Measurements from ENCODE around the gene HSD17B2.

HSD17B2 gene

GRCh38 chr16:82083710-82084353 lies 48.8 kb downstream of the HSD17B2 start:
- no peak overlapping the region for H3K4me2 ChIP-seq (ENCODE audit: low read length)
- peaks cover 18% of the 10 kb centered on the region for H3K27me3 ChIP-seq (ENCODE audit: control insufficient read depth, low read length)
- no peaks in the 10 kb centered on the region for H3F3A ChIP-seq (ENCODE audit: control insufficient read depth, insufficient read depth)
- no peaks in the 10 kb centered on the region for H3K9me3 ChIP-seq (ENCODE audit: control insufficient read depth, insufficient read depth, low read length)
- TF ChIP-seq EZH2phosphoT487 (IDR thresholded peaks at IDR 0.05; ENCODE audit: borderline replicate concordance, low read length) (no peak), CTCF (IDR thresholded peaks at IDR 0.05; ENCODE audit: low read depth, low read length, poor library complexity, severe bottlenecking) (no peak)
- H3K9me2 ChIP-seq (replicated peaks; ENCODE audit: control insufficient read depth, low read length) = no peaks in the 10 kb centered on the region
- H3K4me1 ChIP-seq (ENCODE audit: control insufficient read depth, low read length) = no peaks in the 10 kb centered on the region
- H4K20me1 ChIP-seq (ENCODE audit: control insufficient read depth, insufficient read depth, low read depth, low read length) = no peaks in the 10 kb centered on the region
- no peak overlapping the region for H3K27ac ChIP-seq (ENCODE audit: low read depth, low read length)
- no peak overlapping the region for H3K4me3 ChIP-seq (ENCODE audit: low read length)
- H3K36me3 ChIP-seq (ENCODE audit: control insufficient read depth, low read length) = no peaks in the 10 kb centered on the region
- no peaks in the 10 kb centered on the region for H3K79me2 ChIP-seq (ENCODE audit: control insufficient read depth, low read length)

GRCh38 chr16:82085011-82085779 lies 50.1 kb downstream of the HSD17B2 start:
- Histone ChIP-seq H3K4me2 (ENCODE audit: low read length) (no peak overlapping the region), H3K9me2 (replicated peaks; ENCODE audit: control insufficient read depth, low read length) (no peaks in the 10 kb centered on the region), H3K4me1 (ENCODE audit: control insufficient read depth, low read length) (no peaks in the 10 kb centered on the region), H3K9me3 (ENCODE audit: control insufficient read depth, insufficient read depth, low read length) (no peaks in the 10 kb centered on the region), H3K36me3 (ENCODE audit: control insufficient read depth, low read length) (no peaks in the 10 kb centered on the region), H3K4me3 (ENCODE audit: low read length) (no peak overlapping the region), H4K20me1 (ENCODE audit: control insufficient read depth, insufficient read depth, low read depth, low read length) (no peaks in the 10 kb centered on the region), H3K27me3 (ENCODE audit: control insufficient read depth, low read length) (peaks cover 18% of the 10 kb centered on the region), H3K79me2 (ENCODE audit: control insufficient read depth, low read length) (no peaks in the 10 kb centered on the region), H3F3A (ENCODE audit: control insufficient read depth, insufficient read depth) (no peaks in the 10 kb centered on the region), H3K27ac (ENCODE audit: low read depth, low read length) (no peak overlapping the region)
- TF ChIP-seq CTCF (IDR thresholded peaks at IDR 0.05; ENCODE audit: low read depth, low read length, poor library complexity, severe bottlenecking) (no peak), EZH2phosphoT487 (IDR thresholded peaks at IDR 0.05; ENCODE audit: borderline replicate concordance, low read length) (no peak)

- no peak overlapping the region for H3K4me2 ChIP-seq (ENCODE audit: low read length)
- H3K4me3 ChIP-seq (ENCODE audit: low read length) = no peak overlapping the region
- no peaks in the 10 kb centered on the region for H3K9me2 ChIP-seq (replicated peaks; ENCODE audit: control insufficient read depth, low read length)
- no peaks in the 10 kb centered on the region for H3K9me3 ChIP-seq (ENCODE audit: control insufficient read depth, insufficient read depth, low read length)
- no peak overlapping the region for H3K27ac ChIP-seq (ENCODE audit: low read depth, low read length)
- no peaks in the 10 kb centered on the region for H3K36me3 ChIP-seq (ENCODE audit: control insufficient read depth, low read length)
- H3K79me2 ChIP-seq (ENCODE audit: control insufficient read depth, low read length) = no peaks in the 10 kb centered on the region
- no peak for TF ChIP-seq CTCF (IDR thresholded peaks at IDR 0.05; ENCODE audit: low read depth, low read length, poor library complexity, severe bottlenecking)
- no peak for TF ChIP-seq EZH2phosphoT487 (IDR thresholded peaks at IDR 0.05; ENCODE audit: borderline replicate concordance, low read length)
- no peaks in the 10 kb centered on the region for H3F3A ChIP-seq (ENCODE audit: control insufficient read depth, insufficient read depth)
- peaks cover 5% of the 10 kb centered on the region; the same call in 1 of the 2 replicates for H3K27me3 ChIP-seq (ENCODE audit: control insufficient read depth, low read length)
- H3K4me1 ChIP-seq (ENCODE audit: control insufficient read depth, low read length) = no peaks in the 10 kb centered on the region
- H4K20me1 ChIP-seq (ENCODE audit: control insufficient read depth, insufficient read depth, low read depth, low read length) = no peaks in the 10 kb centered on the region
Measured at GRCh38 chr16:82088483-82088882, 53.4 kb downstream of the HSD17B2 start.
